AG09309 (cell line): ENCODE measurements around the gene SLC26A2.
A peak's percentile ranks its signal among the peaks of the same experiment; 100 is the strongest.
"Not testable (repeated sequence)": the region's sequence is repeated elsewhere in the genome, so short reads cannot be mapped to it uniquely, and the experiment has no call there.

Experiments
- DNase-seq: peaks from one replicate; pipeline ENCODE4 v3.0.0-alpha.2; 2010; ENCODE audit warnings: low read depth
- H3K4me3 ChIP-seq: 2 replicates; pipeline ENCODE4 v1.5.1; 2011; ENCODE audit warnings: mild to moderate bottlenecking, low read depth, low read length, moderate library complexity; ENCODE audit not compliant: control insufficient read depth
- TF ChIP-seq, protein P1 (sequence below): IDR thresholded peaks from 2 replicates; pipeline ENCODE4 v1.5.1; 2011; ENCODE audit warnings: mild to moderate bottlenecking, low read depth, low read length, inconsistent platforms; ENCODE audit not compliant: insufficient read depth, control insufficient read depth; ENCODE audit errors: missing control alignments

Gene SLC26A2

DNA sequence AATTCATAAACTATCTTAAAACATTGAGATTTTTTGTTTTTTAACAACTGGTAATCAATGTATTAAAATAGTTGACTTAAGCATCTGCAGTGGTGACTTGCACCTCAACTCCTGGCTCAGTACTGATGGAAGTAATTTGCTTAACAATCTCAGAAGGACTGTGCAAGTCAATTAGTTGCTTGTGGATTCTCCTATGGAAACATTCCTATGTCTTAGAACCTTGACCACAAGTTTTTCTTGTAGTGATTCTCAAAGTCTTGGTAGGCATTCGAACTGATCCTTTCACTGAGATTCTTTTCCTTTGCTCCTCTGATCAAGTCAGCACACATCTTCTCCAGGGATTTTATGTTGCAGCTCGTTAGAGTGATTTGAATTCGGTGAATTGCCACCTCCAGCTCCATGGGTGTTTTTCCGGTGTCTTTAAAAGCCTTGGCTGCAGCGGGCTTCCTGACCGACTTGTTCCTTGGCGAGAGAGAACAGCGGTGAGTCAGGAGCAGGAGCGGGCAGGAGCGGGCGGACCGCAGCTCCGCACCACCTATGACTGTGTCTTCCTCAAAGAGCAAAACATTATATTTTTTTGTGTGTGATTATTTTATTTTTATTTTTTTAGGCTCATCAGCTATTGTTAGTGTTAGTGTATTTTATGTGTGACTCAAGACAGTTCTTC is 61.1 kb downstream of the SLC26A2 start:
- H3K4me3 ChIP-seq, result no peak overlapping the region
- no peak for DNase-seq
- TF ChIP-seq, protein P1, sequence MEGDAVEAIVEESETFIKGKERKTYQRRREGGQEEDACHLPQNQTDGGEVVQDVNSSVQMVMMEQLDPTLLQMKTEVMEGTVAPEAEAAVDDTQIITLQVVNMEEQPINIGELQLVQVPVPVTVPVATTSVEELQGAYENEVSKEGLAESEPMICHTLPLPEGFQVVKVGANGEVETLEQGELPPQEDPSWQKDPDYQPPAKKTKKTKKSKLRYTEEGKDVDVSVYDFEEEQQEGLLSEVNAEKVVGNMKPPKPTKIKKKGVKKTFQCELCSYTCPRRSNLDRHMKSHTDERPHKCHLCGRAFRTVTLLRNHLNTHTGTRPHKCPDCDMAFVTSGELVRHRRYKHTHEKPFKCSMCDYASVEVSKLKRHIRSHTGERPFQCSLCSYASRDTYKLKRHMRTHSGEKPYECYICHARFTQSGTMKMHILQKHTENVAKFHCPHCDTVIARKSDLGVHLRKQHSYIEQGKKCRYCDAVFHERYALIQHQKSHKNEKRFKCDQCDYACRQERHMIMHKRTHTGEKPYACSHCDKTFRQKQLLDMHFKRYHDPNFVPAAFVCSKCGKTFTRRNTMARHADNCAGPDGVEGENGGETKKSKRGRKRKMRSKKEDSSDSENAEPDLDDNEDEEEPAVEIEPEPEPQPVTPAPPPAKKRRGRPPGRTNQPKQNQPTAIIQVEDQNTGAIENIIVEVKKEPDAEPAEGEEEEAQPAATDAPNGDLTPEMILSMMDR, result no peak

DNA sequence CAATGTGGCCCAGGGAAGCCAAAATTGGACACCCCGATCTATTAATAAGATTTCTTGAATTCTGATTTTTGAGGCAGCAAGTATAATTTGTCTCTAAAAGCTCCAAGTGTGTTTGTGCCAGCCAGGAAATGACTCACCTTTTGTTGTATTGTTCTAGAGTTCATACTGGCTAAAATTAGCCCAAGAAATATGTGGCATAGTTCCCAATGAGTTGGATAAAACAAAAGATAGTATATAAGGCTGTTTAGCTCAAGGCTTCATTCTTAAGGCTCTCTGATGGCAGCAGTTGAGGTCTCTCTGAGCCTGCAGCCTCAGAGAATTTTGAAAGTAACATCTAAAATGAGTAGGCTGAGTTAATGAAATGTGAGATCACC is 61.6 kb downstream of the SLC26A2 start:
- peak; percentile 85 for DNase-seq
- H3K4me3 ChIP-seq, result no peak overlapping the region
- TF ChIP-seq, protein P1, result no peak

DNA sequence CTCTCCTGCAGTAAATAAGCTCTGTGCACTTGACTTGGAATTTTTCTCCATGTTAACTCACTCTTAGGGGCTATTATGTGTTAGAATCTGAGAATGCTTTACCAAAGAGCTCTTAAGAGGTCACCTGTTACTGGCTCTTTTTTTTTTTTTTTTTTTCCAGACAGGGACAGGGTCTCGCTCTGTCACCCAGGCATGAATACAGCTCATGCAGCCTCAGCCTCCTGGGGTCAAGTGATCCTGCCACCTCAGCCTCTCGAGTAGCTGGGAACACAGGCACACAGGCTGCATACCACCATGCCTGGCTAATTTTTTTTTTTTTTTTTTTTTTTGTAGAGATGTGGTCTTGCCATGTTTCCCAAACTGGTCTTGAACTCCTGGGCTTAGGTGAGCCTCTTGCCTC is 62.1 kb downstream of the SLC26A2 start:
- H3K4me3 ChIP-seq, result no peak overlapping the region
- DNase-seq, result no peak
- TF ChIP-seq, protein P1, result no peak

DNA sequence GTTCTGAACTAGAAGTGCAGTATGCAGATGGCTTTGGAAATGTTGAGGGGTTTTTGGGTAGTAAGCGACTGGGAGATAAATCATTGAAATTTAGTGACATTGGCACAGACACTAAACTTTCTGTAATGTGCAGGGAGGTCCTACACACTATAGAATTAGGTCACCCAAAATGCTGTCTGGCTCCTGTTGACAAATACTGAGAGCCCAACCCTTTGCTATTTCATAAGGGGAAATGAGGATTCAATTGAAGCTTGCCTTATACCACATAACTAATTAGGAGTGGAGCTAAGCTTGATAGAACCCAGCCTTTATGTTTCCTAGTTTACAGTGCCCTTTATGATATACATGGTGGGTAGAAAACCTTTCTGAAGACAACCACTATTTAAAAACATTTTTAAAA is 62.6 kb downstream of the SLC26A2 start:
- TF ChIP-seq, protein P1, result no peak
- no peak overlapping the region for H3K4me3 ChIP-seq
- no peak for DNase-seq

DNA sequence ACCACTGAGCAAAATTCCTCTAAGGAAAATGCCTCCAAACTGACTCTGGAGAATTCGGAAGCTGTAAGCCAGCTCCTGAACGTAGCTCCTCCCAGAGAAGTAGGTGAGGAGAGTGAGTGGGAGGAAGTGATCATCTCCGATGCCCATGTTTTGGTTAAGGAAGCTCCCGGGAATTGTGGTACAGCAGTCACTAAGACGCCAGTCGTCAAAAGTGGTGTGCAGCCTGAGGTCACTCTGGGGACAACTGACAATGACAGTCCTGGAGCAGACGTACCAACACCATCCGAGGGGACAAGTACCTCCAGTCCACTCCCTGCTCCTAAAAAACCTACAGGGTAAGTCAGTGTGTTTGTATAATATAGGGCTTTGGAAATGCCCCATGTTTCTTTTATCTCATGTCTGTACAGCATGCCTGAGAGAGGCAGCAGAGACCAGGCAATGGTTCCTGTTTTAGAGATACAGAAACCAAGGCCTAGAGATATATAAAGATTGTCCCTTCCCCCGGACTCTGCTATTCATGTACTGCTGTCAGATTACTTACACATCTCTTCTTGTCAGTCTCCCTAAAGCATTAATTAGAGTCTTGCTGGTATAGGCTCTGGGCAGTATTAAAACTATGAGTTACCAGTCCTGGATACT is 63.9 kb downstream of the SLC26A2 start:
- no peak for DNase-seq
- no peak overlapping the region for H3K4me3 ChIP-seq
- TF ChIP-seq, protein P1, result peak; percentile 4

DNA sequence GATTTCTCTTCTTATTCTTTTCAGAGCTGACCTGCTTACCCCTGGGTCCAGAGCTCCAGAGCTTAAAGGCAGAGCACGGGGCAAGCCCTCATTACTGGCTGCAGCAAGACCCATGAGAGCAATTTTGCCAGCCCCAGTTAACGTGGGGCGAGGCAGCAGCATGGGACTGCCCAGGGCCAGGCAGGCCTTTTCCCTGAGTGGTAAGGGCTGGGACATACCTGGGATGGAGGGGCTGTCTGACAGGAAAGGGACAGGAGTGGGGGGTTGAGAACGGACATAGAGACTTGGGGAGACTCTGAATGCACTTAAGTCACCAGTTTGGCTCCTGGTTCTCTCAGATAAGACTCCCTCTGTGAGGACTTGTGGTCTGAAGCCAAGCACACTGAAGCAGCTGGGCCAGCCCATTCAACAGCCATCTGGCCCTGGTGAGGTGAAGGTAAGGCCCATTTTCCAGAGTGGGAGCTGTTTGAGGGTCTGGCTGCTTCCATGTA is 66.2 kb downstream of the SLC26A2 start:
- TF ChIP-seq, protein P1, result no peak
- no peak for DNase-seq
- no peak overlapping the region for H3K4me3 ChIP-seq

DNA sequence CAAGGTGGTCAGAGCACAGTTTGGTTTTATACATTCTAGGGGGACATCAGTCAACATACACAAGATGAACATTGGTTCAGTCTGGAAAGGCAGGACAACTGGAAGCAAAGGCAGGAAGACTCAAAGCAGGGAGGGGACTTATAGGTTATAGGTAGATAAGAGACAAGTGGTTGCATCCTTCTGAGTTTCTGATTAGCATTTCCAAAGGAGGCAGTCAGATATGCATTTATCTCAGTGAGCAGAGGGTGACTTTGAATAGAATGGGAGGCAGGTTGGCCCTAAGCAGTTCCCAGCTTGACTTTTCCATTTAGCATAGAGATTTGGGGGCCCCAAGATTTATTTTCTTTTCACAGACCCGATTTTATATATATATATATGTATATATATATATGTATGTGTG is 67.5 kb downstream of the SLC26A2 start:
- DNase-seq, H3K4me3 ChIP-seq: not testable (repeated sequence)
